Suppressor macrophage (primary cell): ENCODE data around the gene BST1.
A peak's percentile ranks its signal among the peaks of the same experiment; 100 is the strongest.
"Not testable (repeated sequence)": the region's sequence is repeated elsewhere in the genome, so short reads cannot be mapped to it uniquely, and the experiment has no call there.

Source experiments
- DNase-seq, 4 experiments: peaks; one replicate each; pipeline ENCODE4 v3.0.0-alpha.2; 2020 to 2022

BST1 gene

DNA sequence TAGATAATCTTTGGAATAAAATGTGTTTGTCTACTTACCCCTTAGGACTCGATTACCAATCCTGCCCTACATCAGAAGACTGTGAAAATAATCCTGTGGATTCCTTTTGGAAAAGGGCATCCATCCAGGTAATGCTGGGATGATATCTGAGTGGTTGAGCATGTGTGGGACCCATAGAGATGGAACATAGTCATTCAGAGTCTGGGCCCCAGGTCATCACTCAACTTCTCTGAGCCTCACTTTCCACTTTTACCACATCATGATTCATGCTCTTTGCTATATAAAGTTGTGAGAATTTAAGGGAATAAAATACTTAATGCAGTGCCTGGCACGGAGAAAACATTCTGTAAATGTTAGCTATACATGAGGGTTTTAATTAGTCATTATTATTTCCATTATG is 8.9 kb downstream of the BST1 start:
- DNase-seq = no peak

DNA sequence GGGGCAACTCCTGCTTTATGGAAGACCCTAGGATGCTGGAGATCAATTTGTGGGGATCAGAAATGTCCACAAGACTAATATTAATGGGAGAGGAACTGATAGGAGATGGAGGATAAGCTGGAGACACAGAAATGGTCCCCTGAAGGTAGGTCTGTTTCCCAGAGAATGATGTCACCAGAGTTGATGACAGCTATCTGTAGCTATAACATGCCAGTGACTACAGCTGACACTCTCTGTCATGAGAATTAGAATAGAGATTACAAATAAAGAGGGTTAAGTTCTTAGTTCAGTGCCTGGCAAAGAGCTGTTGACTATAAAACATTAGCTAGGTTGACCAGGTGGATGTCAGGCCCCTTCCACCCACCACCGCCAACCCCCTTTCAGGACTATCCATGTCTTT is 9.3 kb downstream of the BST1 start:
- DNase-seq = no peak

DNA sequence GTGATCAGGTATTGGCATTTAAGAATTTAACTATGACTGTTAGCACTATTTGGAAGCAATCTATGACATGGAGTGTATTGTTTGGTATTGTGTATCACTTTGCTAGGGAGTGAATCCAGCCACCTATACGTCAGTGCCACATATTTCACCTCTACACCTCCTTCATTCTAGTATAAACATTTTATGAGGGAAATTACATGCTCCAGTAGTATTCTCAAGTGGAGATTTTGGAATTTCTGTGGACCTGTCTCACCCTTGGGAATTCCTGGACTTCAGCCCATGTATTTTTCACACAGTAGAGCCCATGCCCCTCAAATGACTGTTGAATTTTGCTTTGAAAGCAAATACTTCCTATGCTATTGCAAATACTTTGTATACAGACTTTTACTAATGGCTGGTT is 11.3 kb downstream of the BST1 start:
- DNase-seq = no peak

DNA sequence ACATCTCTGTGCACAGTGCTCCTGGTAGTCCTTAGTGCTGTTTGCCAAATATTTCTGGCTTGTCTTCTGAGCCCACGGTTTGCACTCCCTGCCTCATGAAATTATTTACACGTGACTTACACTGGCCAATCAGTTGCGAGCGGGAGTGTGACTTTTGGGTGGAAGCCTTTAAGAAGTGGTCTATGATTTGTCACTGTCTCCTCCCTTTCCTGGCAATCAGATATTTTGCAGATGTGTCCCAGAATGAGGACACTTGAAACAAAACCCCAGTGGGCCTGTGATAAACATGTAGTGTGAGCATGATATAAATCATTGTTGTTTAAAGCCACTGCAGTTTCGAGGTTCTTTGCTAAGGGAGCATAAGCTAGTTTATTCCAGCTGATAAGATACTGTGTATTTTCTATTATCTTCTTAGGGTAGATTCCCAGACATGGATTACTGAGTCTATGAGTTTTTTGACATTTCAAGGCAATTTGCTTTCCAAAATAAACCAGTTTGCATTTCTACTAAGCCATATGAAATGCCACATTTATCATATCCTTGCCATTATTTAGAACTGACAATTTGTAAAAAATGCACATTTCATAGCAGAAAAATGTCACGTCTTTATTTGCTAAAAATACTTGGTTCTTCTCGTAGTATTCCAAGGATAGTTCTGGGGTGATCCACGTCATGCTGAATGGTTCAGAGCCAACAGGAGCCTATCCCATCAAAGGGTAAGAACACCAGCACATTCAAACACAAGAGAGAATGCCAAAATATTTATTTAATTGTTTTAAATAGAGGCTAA is 12.0 kb downstream of the BST1 start:
- DNase-seq = no peak

DNA sequence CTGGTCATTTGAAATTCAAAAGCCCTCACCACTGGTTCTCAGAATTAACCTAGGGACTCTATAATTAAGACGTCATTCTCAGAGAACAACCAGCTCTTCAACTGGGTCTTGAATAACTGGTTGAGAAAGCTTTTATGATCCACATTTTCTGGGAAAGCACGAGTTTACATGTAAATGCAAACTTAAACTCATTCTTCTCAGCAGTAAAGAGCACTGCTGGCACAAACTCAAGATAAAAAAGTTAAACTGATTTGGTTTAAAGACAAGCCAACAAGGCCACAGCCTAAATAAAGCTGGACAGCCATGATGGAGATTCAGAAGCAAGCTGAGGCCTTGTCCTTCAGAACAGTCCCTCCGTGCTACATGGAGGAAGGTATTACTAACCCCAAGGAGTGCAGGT is 13.2 kb downstream of the BST1 start:
- DNase-seq = no peak

DNA sequence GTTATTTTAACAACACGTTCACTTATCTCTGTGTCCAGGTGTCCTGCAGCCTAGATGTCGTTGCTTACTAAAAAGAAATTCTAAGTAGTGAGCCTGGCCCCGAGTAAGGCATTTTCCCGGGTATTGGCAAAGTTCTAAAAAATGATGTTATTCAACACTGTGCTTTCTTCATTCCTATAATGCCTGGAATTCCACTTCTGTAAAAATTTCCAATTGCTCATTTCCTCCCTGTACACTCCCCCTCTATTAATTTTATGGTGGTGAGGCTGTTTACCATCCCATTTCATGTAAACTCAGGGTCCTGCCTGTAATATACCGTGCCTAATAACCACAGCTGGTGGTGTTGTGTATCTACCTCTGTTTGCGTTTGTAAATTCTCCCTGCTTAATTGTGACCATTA is 14.2 kb downstream of the BST1 start:
- DNase-seq = no peak

DNA sequence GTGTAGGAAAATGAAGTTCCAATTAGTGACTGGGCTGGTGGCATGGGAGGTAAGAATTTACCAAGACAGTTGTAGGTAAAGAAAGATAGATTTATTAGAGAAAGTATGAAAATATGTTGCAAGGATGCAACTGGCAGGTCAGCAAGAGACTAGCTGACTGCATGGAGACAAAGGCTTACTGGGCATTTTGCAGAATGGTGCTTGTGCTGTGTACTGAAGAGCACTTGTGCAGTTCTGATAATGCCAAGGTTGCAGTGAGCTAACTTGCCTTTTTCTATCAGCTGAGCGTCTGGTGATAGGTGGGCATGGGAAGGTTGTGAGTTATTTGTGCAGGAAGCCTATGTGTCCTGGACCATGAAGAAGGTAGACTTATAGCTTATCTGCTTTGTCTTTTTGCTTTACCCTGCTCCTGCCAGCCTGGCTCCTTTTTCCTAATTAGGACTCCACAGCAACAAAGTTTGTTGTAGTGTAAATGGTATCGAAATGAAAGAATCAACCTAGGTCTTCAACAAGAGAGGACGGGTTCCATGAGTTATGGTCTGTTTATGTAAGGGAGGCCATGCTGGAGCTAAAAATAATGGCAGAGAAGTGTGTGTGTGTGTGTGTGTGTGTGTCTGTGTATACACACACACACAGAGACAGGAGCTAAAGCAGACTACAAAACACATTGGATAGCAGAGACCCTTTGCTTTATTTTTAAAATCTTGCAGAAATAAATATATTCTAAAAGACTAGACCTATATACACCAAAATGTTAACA is 15.0 kb downstream of the BST1 start:
- no peak for DNase-seq

DNA sequence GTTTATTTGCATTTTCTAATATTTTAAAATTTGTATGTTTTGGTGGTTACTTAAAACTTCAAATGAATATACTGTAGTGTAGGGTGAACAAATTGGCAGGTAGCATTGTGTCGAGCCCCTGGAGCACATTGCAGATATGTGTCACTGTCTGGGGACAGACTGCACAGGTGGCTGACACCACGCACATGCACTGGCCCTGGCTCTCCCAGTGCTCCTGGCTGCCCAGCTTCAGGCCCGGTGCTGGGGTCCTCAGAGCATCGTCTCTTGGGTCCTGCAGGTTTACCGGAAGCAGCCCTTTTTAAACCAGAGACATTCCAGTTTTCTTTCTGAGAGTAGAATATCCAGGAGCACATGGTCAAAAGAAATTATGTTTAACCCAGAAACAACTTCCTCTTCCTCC is 15.6 kb downstream of the BST1 start:
- no peak for DNase-seq

DNA sequence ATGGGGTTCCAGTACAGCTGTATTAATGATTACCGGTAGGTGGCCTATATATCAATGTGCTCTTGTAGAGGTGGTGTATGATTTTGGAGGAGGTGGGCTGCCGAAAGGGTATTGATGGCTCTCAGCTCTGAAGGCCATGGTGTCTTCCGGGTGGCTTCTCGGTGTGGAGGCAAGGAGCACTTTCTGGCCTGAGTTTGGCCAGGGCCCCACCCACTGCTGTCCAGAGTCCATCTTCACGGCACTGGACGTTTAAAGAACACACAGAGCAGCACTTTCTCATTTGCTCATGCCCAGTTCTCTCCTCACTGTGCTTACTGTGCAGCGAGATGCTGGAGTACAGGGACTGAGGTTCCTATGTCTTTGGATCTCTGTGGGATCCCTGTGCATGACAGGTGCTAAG is 16.1 kb downstream of the BST1 start:
- DNase-seq = no peak

DNA sequence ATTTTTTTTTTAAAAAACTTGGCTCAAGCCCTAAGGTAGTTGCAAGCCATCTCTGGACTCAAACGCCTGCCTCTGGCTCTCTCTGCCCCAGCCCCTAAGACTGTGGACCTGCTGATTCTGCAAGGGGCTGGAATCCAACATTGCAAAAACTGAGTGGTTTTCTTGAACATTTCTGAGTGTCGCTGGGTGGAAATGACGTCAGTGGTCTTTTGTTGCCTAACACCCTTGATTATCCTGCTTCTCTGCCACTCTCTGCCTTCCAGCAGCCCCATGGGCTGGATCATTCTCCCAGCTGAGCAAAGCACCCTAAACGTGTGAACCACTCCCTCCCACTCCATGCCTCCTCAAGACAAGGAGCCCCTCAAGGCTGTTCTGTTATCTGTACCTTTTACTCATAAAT is 16.6 kb downstream of the BST1 start:
- DNase-seq = peak; percentile 67 to 74 (median 72)

DNA sequence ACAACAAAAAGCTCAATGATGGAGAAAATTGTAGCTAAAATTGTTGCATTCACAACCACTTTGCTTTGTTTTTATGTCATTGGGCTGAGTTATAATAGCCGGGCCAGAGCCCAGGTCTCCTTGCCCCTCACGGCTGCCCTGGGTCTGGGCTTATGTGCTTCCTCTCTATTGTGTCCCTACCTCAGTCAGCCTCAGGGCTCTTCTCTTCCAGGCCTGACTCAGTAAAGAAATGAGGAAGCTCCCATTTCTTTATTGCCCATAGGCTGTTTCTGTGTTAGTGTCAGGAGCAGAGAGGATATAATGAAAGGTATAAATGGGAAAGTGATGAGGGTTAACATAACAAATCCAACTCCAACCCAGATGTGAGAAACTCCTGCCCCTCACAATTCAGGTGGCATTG is 18.0 kb downstream of the BST1 start:
- DNase-seq = peak; percentile 29 to 70 (median 62)

DNA sequence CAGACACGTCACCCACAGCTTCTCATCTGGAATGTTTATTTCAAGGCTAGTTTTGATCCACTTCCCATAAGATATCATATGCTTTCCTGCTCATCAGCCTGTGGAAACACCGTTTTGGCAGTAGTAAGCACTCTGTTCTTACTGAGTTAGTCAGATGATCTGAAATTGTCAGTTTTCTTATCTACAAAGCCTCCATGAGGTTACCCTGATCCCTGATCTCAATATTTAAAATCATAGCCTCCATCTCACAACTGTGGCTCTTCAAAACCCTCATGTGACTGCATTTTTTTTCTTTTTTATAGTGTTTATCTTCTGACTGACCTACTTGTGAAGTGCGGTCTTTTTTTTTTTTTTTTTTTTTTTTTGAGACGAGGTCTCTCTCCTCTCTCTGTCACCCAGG is 22.7 kb downstream of the BST1 start:
- no peak for DNase-seq

DNA sequence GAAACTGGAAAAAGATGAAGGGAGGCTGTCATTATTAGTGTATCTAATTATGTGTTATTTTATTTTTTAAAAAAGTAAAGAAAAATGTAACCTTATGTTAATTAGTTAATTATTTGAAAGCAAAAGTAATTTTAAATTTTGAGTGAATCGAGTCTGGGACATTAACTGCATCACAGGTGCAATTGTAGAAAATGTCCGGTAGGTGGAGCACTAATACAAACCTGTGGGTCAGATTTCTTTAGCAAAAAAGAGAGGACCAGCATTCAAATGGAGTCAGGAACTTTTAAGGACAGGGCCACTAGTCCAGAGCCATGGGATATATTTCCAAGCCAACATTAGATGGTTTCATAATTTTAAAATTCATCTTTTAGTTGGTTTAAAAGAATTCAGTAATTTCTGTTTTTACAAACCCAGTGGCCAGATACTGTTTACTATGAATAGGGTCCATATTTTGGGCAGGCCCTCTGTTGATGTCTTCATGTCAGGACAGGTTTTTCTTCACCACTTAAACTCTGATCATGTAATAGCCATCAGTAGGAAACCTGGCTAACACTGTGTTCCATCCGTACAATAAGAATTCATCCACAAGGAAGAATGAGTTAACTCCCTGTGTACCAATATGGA is 27.2 kb downstream of the BST1 start:
- DNase-seq = peak; percentile 44 to 80 (median 62)

DNA sequence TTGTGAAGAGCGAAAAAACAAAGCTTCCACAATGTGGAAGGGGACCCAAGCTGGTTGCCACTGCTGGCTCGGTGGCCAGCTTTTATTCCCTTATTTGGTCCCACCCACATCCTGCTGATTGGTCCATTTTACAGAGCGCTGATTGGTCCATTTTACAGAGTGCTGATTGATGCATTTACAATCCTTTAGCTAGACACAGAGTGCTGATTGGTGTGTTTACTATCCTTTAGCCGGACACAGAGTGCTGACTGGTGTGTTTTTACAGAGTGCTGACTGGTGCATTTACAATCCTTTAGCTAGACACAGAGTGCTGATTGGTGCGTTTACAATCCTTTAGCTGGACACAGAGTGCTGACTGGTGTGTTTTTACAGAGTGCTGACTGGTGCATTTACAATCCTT is 30.2 kb downstream of the BST1 start:
- not testable (repeated sequence) for DNase-seq

DNA sequence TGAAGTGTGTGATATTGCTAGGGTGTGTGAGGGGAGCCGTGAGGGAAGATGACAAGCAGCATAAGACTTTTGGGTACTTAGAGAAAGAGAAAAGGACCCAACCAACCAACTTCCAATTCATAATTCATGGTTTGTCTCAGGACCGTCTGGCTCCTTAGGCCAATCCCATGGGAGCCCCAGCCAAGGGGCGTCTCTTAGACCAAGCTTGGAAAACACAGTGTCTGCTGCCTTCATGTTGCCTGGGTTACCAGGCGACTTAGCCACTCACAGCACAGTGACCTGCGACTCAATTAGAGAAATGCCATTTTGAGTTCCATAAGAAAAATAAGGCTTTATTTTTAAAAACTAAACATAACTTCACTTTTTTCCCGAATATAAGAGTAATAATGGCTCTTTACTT is 32.7 kb downstream of the BST1 start:
- DNase-seq = no peak

DNA sequence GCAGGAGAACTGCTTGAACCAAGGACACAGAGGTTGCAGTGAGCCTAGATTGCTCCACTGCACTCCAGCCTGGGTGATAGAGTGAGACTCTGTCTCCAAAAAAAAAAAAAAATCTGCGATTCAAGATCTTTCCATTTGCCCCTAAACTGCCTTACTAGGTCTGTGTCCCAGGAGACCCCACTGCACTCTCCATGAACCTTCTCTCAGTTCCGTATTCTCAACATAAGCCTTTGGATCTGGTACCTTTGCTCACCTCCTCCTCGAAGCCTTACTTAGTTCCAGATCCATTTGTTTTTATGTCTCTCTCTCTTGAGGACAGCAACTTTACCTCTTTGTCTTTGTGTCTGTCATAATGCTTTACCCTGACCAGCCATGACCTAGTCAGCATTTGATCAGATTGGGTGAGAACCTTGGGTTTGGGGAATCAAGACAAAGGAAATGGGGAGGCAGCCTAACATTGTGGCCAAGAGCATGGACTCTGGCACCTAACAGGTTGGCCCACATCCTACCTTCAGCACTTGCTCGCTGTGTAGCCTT is 33.7 kb downstream of the BST1 start:
- DNase-seq = no peak

DNA sequence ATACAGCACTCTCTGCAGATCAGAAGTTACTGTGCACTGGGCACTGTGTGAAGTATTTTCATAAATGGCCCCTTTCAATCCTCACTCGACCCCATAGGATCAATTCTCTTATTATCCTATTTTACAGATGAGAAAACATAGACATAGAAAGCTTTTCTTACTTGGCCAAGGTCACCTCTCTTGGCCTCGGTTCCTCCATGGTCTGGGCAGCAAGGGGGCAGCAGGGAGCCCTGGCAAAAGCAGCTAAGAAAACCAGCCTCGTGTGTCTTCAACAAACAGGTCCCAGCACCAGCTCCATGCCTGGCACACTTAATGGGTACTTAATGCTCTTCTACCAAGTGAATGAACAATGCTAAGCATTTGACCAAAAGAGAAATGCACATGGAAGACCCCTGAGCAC is 34.4 kb downstream of the BST1 start:
- DNase-seq = no peak

DNA sequence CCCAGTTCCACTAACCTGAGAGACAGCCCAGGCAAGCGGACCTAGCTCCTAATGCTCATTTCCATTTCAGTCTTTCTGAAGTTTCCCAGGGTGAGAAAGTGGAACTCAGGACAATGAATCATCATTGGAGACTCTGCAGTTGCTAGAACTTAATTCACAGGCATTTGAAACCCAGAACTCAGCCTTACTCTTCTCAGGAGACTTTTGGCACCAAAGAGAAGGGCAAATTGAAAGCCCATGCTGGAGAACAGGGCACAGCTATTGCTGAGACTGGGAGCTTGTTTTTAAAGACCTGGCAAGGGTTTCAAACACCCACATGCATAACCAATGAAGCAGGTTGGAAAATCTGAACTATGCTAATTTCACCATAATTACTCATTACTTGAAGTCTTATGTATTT is 36.0 kb downstream of the BST1 start:
- DNase-seq = peak in 3 of 4 experiments; percentile 20 to 36 (median 33)

DNA sequence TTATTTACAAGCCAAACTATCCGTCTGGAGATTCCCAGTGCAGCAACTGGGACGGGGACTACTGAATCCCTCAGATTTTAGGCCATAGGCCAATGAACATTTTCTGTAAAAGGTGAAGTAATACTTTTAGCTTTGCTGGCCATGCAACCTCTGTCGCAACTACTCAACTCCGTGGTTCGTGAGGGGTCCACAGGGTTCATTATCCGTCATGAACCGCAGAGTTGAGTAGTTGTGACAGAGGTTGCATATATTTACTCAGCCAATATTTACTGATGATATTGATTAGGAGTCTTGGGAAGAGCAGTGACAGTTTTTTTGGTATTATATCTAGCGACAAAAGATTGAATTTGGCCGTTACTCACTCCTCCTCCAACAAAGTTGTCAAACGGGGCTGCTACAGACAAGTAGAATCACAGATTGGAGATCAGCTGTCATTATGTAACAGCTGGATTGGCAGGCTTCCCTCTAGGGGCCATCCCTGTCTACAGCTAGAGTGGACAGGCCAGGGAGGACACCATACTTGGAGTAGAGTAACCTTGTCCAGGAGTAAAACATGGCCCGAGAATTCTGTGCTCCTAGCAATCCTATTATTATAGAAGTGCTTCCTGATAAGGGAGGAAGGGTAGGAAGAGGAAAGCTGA is 38.0 kb downstream of the BST1 start:
- DNase-seq = no peak

DNA sequence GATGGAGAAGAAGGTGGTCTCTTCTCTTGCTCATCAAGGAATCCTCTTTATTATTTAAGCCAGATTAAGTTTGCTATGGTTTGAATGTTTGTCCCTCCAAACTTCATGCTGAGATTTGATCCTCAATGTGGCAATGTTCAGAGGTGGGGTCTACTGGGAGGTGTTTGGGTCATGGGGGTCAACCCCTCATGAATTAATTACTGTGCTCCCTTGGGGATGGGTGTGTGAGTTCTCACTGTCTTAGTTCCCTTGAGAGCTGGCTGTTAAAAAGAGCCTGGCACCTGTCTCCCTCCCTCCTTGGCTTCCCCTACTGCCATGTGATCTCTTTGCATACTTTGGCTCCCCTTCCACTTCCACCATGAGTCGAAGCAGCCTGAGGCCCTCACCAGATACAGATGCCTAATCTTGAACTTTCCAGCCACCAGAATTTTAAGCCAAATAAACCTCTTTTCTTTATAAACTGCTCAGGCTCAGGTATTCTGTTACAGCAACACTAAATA is 39.3 kb downstream of the BST1 start:
- DNase-seq = no peak

DNA sequence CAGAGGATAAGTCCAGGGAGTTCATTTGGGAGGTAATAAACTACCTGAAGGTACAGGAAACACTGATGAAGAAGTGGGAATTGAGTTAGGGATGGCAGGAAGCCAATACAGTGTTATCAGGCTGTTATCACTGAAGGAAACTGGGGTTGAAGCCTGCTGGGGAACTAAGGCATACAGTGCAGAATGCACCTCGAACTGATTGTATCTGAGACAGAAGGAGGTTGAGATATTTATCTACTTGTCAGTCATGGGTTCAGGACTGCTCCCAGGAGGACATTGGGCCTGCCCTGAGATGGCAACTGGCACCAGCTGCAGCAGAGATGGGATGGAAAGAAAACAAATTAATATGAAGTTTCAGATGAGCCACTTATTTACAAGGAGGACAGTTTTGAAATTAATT is 39.8 kb downstream of the BST1 start:
- DNase-seq = no peak

DNA sequence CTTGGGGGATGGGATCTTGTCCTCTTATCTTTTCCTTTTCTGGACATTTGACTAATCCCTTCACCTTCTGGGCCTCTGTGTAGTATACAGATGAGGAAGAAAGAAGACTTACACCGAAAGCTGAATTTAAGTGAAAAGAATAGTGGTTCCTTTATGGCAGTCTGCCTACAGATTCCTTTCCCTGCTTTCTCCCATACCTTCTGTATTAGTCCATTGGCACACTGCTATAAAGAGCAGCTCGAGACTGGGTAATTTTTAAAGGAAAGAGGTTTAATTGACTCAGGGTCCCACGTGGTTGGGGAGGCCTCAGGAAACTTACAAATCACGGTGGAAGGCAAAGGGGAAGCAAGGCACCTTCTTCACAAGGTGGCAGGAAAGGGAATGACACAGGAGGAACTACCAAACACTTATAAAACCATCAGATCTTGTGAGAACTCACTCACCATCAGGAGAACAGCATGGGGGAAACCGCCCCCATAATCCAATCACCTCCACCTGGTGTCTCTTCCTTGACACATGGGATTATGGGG is 41.2 kb downstream of the BST1 start:
- DNase-seq = no peak

DNA sequence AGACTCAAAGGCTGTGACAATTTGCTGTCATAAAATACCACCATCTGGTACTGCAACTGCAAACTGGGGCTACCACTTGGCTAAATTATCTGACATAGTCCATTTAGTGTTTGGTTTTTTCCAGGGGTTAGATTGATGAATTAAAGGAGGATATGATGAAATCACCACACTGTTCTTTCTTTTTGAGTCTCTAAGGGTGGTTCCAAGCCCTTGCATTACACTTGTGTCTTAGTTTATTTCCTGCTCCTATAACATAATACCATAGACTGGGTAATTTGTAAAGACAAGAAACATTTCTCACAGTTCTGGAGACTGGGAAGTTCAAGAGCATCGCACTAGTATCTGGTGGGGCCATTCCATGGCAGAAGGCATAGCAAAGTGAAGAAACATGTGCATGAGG is 43.2 kb downstream of the BST1 start:
- no peak for DNase-seq
